Hepatocyte (in vitro differentiated cells): ENCODE measurements around the gene FAM107A. TPM values are rescaled to one million over a fixed set of nuclear protein-coding genes. Genes with fewer than 3 reads are reported as not detected.

Experiments
- DNase-seq: peaks from one replicate; pipeline ENCODE4 v3.0.0-alpha.2; 2016; ENCODE audit warnings: low spot score
- H2AFZ ChIP-seq: fragments of 200-600 bp; sonication (generic); 2 replicates; pipeline ENCODE4 v1.6.0; 2016; ENCODE audit warnings: antibody characterized with exemption, mild to moderate bottlenecking
- H3K27ac ChIP-seq: fragments of 200-600 bp; sonication (generic); 2 replicates; pipeline ENCODE4 v1.5.1; 2016; ENCODE audit warnings: mild to moderate bottlenecking
- H3K27me3 ChIP-seq: fragments of 200-600 bp; sonication (generic); 2 replicates; pipeline ENCODE4 v1.6.1; 2016
- H3K36me3 ChIP-seq: fragments of 200-600 bp; sonication (generic); replicated peaks from 2 replicates; pipeline ENCODE4 v1.5.1; 2016; ENCODE audit warnings: low read depth; ENCODE audit not compliant: insufficient read depth
- H3K4me1 ChIP-seq: fragments of 200-600 bp; sonication (generic); 2 replicates; pipeline ENCODE4 v1.5.1; 2016; ENCODE audit warnings: mild to moderate bottlenecking, moderate library complexity; ENCODE audit not compliant: insufficient read depth
- H3K4me2 ChIP-seq: fragments of 200-600 bp; sonication (generic); 2 replicates; pipeline ENCODE4 v1.6.0; 2016
- H3K4me3 ChIP-seq: fragments of 200-600 bp; sonication (generic); 2 replicates; pipeline ENCODE4 v1.5.1; 2016; ENCODE audit warnings: mild to moderate bottlenecking
- H3K79me2 ChIP-seq: fragments of 200-600 bp; sonication (generic); 2 replicates; pipeline ENCODE4 v1.6.0; 2017; ENCODE audit warnings: mild to moderate bottlenecking
- H3K9me2 ChIP-seq: fragments of 200-600 bp; sonication (generic); replicated peaks from 2 replicates; pipeline ENCODE4 v1.6.0; 2017; ENCODE audit warnings: mild to moderate bottlenecking; ENCODE audit not compliant: insufficient read depth
- H3K9me3 ChIP-seq: fragments of 200-600 bp; sonication (generic); 2 replicates; pipeline ENCODE4 v1.5.1; 2016; ENCODE audit warnings: low read depth, mild to moderate bottlenecking
- H4K20me1 ChIP-seq: fragments of 200-600 bp; sonication (generic); 2 replicates; pipeline ENCODE4 v1.6.0; 2016; ENCODE audit warnings: mild to moderate bottlenecking; ENCODE audit not compliant: insufficient read depth, poor library complexity, severe bottlenecking
- CTCF ChIP-seq: fragments of 200-600 bp; sonication (generic); IDR thresholded peaks from 2 replicates; pipeline ENCODE4 v1.5.1; 2016; ENCODE audit warnings: antibody characterized with exemption, mild to moderate bottlenecking; ENCODE audit not compliant: poor library complexity
- EZH2 ChIP-seq: fragments of 200-600 bp; sonication (generic); IDR thresholded peaks from 2 replicates; pipeline ENCODE4 v1.6.1; 2016; ENCODE audit warnings: antibody characterized with exemption, mild to moderate bottlenecking, borderline replicate concordance
- EZH2phosphoT487 ChIP-seq: fragments of 200-600 bp; sonication (generic); IDR thresholded peaks from one replicate; pipeline ENCODE4 v1.6.1; 2018; ENCODE audit warnings: antibody characterized with exemption, mild to moderate bottlenecking, low read depth, moderate library complexity; ENCODE audit not compliant: unreplicated experiment, severe bottlenecking
- WGBS: methylation state at CpG from one replicate; pipeline ENCODE4 v1.1.6; 2016; ENCODE audit warnings: low lambda C conversion rate; ENCODE audit errors: missing lambda C conversion rate; 5-methylcytosine and 5-hydroxymethylcytosine counted together
- polyA plus RNA-seq: library from polyadenylated mRNA; unstranded; fragments of >200 nt; fragmentation: Nextera tagmentation; extraction: Ambion mirVana; gene quantifications from 2 replicates; pipeline ENCODE4 v1.2.1, GENCODE V29; 2016
- total RNA-seq: library from RNA; depleted of rRNA; stranded (reverse); fragments of >200 nt; gene quantifications from 2 replicates; pipeline ENCODE4 v1.2.3, GENCODE V29; 2014

FAM107A gene
- total and polyA plus RNA-seq, 2 experiments from 2014 or later: 0.40 to 0.93 TPM

DNA sequence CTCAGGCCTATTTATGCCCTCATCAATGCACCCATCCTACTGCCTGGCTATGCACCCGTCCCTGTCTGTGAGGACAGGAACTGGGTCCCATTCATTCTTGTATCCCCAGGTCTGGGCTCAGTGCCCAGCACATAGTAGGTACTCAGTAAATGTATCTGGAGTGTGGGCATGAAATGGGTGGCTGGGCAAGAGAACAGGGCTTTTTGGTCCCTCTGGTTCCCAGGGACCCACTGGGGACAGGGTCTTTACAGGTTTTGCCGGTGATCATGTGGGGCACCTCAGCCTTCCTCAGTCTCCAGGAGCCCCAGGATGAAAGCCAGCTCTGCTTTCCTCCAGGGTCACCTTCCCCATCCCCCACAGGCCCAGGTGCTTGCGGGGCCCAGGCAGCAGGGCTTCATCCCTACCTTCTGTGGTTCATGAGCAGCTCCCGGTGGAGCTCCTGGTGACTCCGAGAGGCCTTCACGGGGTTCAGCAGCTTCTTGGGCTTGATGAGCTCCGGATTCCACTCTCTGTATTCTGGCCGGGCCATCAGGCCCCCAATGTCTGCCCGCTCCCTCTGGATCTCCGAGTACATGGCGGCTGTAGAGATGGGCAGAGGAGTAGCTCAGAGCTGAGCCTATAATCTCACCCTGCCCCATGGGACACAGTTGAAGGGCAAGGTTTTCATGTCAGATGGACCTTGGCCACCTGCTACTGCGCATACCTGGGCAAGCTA, 7.7 kb downstream of the FAM107A start:
- Histone ChIP-seq H3K36me3 (no peaks in the 10 kb centered on the region), H3K4me1 (peaks cover 16% of the 10 kb centered on the region), H4K20me1 (no peaks in the 10 kb centered on the region), H2AFZ (no peak overlapping the region), H3K79me2 (no peaks in the 10 kb centered on the region), H3K27me3 (no peaks in the 10 kb centered on the region), H3K4me3 (no peak overlapping the region), H3K9me3 (no peaks in the 10 kb centered on the region), H3K27ac (no peak overlapping the region), H3K9me2 (no peaks in the 10 kb centered on the region), H3K4me2 (no peak overlapping the region)
- DNase-seq: no peak
- 96% methylated on average over 12 of the region's 12 CpGs for WGBS
- TF ChIP-seq CTCF (no peak), EZH2phosphoT487 (no peak), EZH2 (no peak)

- H3K27me3 ChIP-seq: no peaks in the 10 kb centered on the region
- H3K79me2 ChIP-seq: no peaks in the 10 kb centered on the region
- no peaks in the 10 kb centered on the region for H3K9me3 ChIP-seq
- no peaks in the 10 kb centered on the region for H3K36me3 ChIP-seq
- no peak overlapping the region for H3K4me3 ChIP-seq
- DNase-seq: peak; percentile 76
- no peak overlapping the region for H2AFZ ChIP-seq
- TF ChIP-seq CTCF (peak; percentile 86), EZH2phosphoT487 (no peak), EZH2 (no peak)
- H3K4me1 ChIP-seq: peaks cover 16% of the 10 kb centered on the region
- 36% methylated on average over 17 of the region's 17 CpGs for WGBS
- no peak overlapping the region for H3K4me2 ChIP-seq
- H3K27ac ChIP-seq: no peak overlapping the region
- no peaks in the 10 kb centered on the region for H3K9me2 ChIP-seq
- H4K20me1 ChIP-seq: no peaks in the 10 kb centered on the region
Observed at GRCh38 chr3:58568572-58569286, 8.5 kb downstream of the FAM107A start.

DNA sequence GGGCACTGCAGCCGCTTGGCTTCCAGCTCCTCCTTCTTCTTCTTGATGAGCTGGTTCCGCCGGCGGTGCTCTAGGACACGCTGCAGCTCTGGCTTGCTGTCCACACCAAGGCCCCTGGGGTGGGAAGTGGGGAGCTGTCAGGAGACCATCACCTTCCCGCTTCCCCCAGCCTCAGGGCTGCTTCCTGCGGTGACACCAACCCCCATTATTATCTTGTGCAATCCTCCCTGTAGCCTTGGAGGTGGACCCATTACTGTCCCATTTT, 10.0 kb downstream of the FAM107A start:
- Histone ChIP-seq H3K4me1 (peaks cover 16% of the 10 kb centered on the region), H3K36me3 (no peaks in the 10 kb centered on the region), H3K27ac (no peak overlapping the region), H3K4me2 (no peak overlapping the region), H4K20me1 (no peaks in the 10 kb centered on the region), H2AFZ (no peak overlapping the region), H3K27me3 (no peaks in the 10 kb centered on the region), H3K79me2 (no peaks in the 10 kb centered on the region), H3K9me2 (no peaks in the 10 kb centered on the region), H3K9me3 (no peaks in the 10 kb centered on the region), H3K4me3 (no peak overlapping the region)
- DNase-seq: no peak
- TF ChIP-seq EZH2 (no peak), CTCF (no peak), EZH2phosphoT487 (no peak)
- WGBS: 90% methylated on average over 7 of the region's 7 CpGs
